GM23338 (cell line): Measurements from ENCODE around the gene DAB1.

Experiments used
- CREB1 ChIP-seq: fragments of 250-450 bp; sonication (Bioruptor Pico); IDR thresholded peaks from 2 replicates; pipeline ENCODE4 v1.5.0; 2020; ENCODE audit warnings: low read depth, mild to moderate bottlenecking, moderate library complexity
- CTCF ChIP-seq, 2 experiments: fragments of 200-600 bp in 1 of 2; sonication (generic) in 1 of 2; conservative IDR thresholded peaks; 2 replicates each; pipeline versions ENCODE4 v1.5.1 to v1.6.1; 2016 to 2017; ENCODE audit warnings: antibody characterized with exemption in 2 of 2, low read depth in 2 of 2, mild to moderate bottlenecking in 2 of 2, moderate library complexity in 1 of 2
- EZH2 ChIP-seq: fragments of 200-600 bp; sonication (generic); IDR thresholded peaks from one replicate; pipeline ENCODE4 v1.8.0; 2017; ENCODE audit warnings: antibody characterized with exemption, mild to moderate bottlenecking, low read depth; ENCODE audit not compliant: unreplicated experiment
- REST ChIP-seq: IDR thresholded peaks from one replicate; pipeline ENCODE4 v1.6.1; 2018; ENCODE audit warnings: antibody characterized with exemption; ENCODE audit not compliant: unreplicated experiment

- TF ChIP-seq CTCF (conservative IDR thresholded peaks at IDR 0.05; ENCODE audit: low read depth in 2 of 2) (no peak), EZH2 (no peak), REST (no peak), CREB1 (no peak)
Measured at GRCh38 chr1:57015071-57015470, 408.8 kb downstream of the DAB1 start.
